ENCODE data around the gene FARP2.
A peak's percentile ranks its signal among the peaks of the same experiment; 100 is the strongest.

Gene FARP2

DNA sequence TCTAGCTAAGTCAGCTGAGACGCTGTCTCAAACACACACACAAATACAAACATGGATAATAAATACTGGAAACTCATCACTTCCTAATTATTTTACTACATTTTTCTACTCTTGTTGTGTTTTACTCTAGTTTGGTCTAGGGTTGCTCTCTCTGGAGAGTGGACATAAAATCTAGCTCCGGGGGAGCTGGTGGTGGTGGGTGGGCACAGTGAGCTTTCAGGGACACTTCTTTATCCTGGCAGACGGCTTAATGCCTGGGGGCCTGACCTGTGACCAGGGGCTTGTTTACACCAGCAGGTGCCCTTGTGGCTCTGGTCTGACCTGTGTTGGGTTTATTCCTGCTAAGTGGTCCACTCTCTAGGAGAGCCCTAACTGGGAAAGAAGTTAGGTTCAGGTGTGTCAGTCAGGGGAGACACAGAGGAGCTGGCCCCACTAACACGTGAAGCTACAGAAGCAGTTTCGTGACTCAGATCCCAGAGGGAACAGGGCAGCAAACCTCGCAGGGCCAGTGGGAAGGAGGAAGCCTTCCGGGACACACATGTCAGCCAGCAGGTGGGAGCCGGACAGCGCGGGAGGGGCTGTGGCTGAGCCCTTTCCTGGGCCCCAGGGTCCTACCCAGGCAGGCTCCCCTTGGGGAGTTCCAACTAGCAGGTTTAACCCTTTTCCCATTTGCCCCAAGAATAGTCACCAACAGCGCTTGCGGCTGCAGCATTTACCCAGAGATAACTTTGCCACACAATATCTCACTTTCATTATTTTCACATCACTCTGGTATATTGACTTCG lies 180.0 kb downstream of the FARP2 start:
- DNase-seq: no peak

- DNase-seq: no peak
Measured at GRCh38 chr2:241538838-241539615, 182.9 kb downstream of the FARP2 start.

DNA sequence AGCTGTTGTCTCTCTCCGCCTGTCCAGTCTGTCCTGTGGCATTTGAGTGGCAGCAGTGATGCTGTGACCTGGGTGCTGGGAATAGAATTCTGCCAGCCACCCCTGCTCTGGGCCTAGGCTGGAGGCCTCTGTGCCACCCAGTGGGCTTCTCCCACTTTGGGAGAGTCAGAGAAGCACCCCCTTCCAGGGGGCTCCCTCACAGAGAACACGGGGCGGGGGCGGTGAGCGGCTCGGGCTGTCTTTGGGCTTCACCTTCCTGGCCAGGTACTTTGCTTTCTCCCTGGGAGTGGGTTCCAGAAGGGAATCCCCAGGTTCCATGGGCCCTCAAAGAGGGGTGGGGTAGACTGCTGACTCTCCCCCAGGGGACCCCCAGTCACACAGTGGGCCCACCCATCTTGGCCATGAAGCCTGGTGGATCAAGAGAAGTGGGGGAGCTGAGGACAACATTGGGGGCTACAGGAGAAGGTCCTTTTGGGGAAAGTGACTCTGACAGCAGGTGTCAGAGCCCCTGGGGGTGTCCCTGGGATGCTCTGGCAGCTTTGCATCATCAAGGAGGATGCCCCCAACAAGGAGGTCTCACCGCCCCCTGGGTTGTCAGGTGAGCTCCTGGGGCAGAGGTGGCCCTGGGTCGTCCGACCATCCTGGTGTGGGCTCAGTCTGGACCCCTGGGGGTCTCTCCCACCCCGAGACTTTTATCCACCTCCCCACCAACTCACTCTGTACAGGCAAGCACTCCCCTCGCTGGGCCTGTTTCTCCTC lies 183.7 kb downstream of the FARP2 start:
- no peak for DNase-seq

DNA sequence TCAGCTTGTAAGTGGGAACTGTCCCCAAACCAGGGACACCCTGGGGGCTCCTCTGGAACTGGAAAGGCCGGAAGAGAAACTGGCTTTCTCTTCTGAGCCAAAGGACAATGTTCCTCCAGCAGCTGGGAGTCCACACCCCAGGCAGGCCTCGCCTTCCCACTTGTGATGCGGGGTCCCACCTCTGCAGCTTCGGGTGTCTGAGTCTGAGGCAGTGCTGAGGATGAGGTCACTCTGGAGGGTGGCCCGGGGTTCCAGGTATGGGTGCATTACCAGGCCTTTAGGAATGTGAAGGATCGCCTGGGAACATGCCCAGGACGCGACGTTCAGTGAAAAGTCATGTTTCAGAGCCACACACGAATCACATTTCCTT lies 184.3 kb downstream of the FARP2 start:
- no peak for DNase-seq

GRCh38 chr2:241540771-241541561 lies 184.9 kb downstream of the FARP2 start:
- peak; percentile 46 for DNase-seq

GRCh38 chr2:241541564-241542277 lies 185.6 kb downstream of the FARP2 start:
- no peak for DNase-seq

- DNase-seq: no peak
Measured at GRCh38 chr2:241542278-241542605, 186.2 kb downstream of the FARP2 start.
